ENCODE measurements around the gene SMS.
"Not testable (repeated sequence)": the region's sequence is repeated elsewhere in the genome, so short reads cannot be mapped to it uniquely, and the experiment has no call there.

The SMS gene

GRCh38 chrX:21950557-21950956 is 10.0 kb downstream of the SMS start:
- not testable (repeated sequence) for DNase-seq (ENCODE audit: low read depth)

GRCh38 chrX:21952624-21953023 is 12.1 kb downstream of the SMS start:
- no peak for DNase-seq (ENCODE audit: low read depth)

- DNase-seq (ENCODE audit: low read depth), result not testable (repeated sequence)
These were observed 12.8 kb downstream of the SMS start for GRCh38 chrX:21953195-21953830.

- no peak for DNase-seq (ENCODE audit: low read depth)
These were observed 15.1 kb downstream of the SMS start for GRCh38 chrX:21955403-21956189.

GRCh38 chrX:21956783-21957182 is 16.3 kb downstream of the SMS start:
- DNase-seq (ENCODE audit: low read depth), result no peak

- no peak for DNase-seq (ENCODE audit: low read depth)
These were observed 17.7 kb downstream of the SMS start for GRCh38 chrX:21958187-21958586.

- DNase-seq (ENCODE audit: low read depth), result no peak
These were observed 18.4 kb downstream of the SMS start for GRCh38 chrX:21958916-21959315.

GRCh38 chrX:21959362-21960051 is 19.0 kb downstream of the SMS start:
- no peak for DNase-seq (ENCODE audit: low read depth)

GRCh38 chrX:21960569-21961541 is 20.3 kb downstream of the SMS start:
- no peak for DNase-seq (ENCODE audit: low read depth)

- no peak for DNase-seq (ENCODE audit: low read depth)
These were observed 21.9 kb downstream of the SMS start for GRCh38 chrX:21962361-21962760.

- DNase-seq (ENCODE audit: low read depth), result no peak
These were observed 22.8 kb downstream of the SMS start for GRCh38 chrX:21963269-21963668.

- DNase-seq (ENCODE audit: low read depth), result no peak
These were observed 23.4 kb downstream of the SMS start for GRCh38 chrX:21963731-21964405.

GRCh38 chrX:21966866-21967265 is 26.4 kb downstream of the SMS start:
- DNase-seq (ENCODE audit: low read depth), result no peak

- DNase-seq (ENCODE audit: low read depth), result no peak
These were observed 27.8 kb downstream of the SMS start for GRCh38 chrX:21968333-21968732.

- no peak for DNase-seq (ENCODE audit: low read depth)
These were observed 29.8 kb downstream of the SMS start for GRCh38 chrX:21970326-21970725.

GRCh38 chrX:21972046-21972445 is 31.5 kb downstream of the SMS start:
- peak; percentile 25 for DNase-seq (ENCODE audit: low read depth)

- peak; percentile 86 for DNase-seq (ENCODE audit: low read depth)
These were observed 32.2 kb downstream of the SMS start for GRCh38 chrX:21972721-21973120.

- no peak for DNase-seq (ENCODE audit: low read depth)
These were observed 33.0 kb downstream of the SMS start for GRCh38 chrX:21973321-21974010.

GRCh38 chrX:21974011-21974385 is 33.5 kb downstream of the SMS start:
- no peak for DNase-seq (ENCODE audit: low read depth)

GRCh38 chrX:21975242-21975641 is 34.7 kb downstream of the SMS start:
- DNase-seq (ENCODE audit: low read depth), result no peak

- DNase-seq (ENCODE audit: low read depth), result peak; percentile 53
These were observed 35.3 kb downstream of the SMS start for GRCh38 chrX:21975812-21976211.

Data from ELR (cell line).